Amygdala (tissue), 56 donors: ENCODE measurements around the gene ZNF555.
"Not testable (repeated sequence)": the region's sequence is repeated elsewhere in the genome, so short reads cannot be mapped to it uniquely, and the experiment has no call there.

Experiments
- DNase-seq, 56 donors: peaks; one replicate each; lab custom pipeline; 2025; lab: John Stamatoyannopoulos, UW

The ZNF555 gene

GRCh38 chr19:2865334-2866100 is 24.2 kb downstream of the ZNF555 start:
- DNase-seq = no peak

GRCh38 chr19:2866495-2867024 is 25.3 kb downstream of the ZNF555 start:
- DNase-seq = no peak

GRCh38 chr19:2867025-2867991 is 26.0 kb downstream of the ZNF555 start, which contains the start of gene ZNF556:
Gene ZNF556, plus strand, starts transcription at chr19:2867335. Its CDS starts 87 bp downstream, at chr19:2867422.
- DNase-seq = peak in 24 of 56 donors; percentile 1 to 73 (median 25)

- no peak for DNase-seq
These were observed 28.3 kb downstream of the ZNF555 start for GRCh38 chr19:2869618-2870017.

- DNase-seq = peak in 3 of 56 donors; percentile 2 to 27 (median 14)
These were observed 30.9 kb downstream of the ZNF555 start for GRCh38 chr19:2872175-2872574.

- no peak for DNase-seq
These were observed 36.4 kb downstream of the ZNF555 start for GRCh38 chr19:2877398-2878331.

GRCh38 chr19:2883686-2884439 is 42.6 kb downstream of the ZNF555 start:
- DNase-seq = no peak

- no peak for DNase-seq
These were observed 44.5 kb downstream of the ZNF555 start for GRCh38 chr19:2885736-2886135.

GRCh38 chr19:2887391-2887914 is 46.2 kb downstream of the ZNF555 start:
- DNase-seq = peak in 29 of 56 donors; percentile 8 to 67 (median 25)

GRCh38 chr19:2888731-2889224 is 47.5 kb downstream of the ZNF555 start:
- peak in 6 of 56 donors; percentile 16 to 54 (median 30) for DNase-seq

- DNase-seq = not testable (repeated sequence)
These were observed 49.3 kb downstream of the ZNF555 start for GRCh38 chr19:2890531-2890930.

- no peak for DNase-seq
These were observed 55.4 kb downstream of the ZNF555 start for GRCh38 chr19:2896694-2897093.

GRCh38 chr19:2900296-2901252 is 59.3 kb downstream of the ZNF555 start, which contains the start of gene ZNF57:
Gene ZNF57, plus strand, starts transcription at chr19:2900928. Its CDS starts 118 bp downstream, at chr19:2901046.
- peak; percentile 63 to 100 (median 99) for DNase-seq

GRCh38 chr19:2902590-2903218 is 61.4 kb downstream of the ZNF555 start:
- no peak for DNase-seq

- not testable (repeated sequence) for DNase-seq
These were observed 62.1 kb downstream of the ZNF555 start for GRCh38 chr19:2903326-2903725.

GRCh38 chr19:2905918-2906519 is 64.7 kb downstream of the ZNF555 start:
- DNase-seq = no peak
